ENCODE data around the gene ANGPTL8. TPM values are rescaled to one million over a fixed set of nuclear protein-coding genes. Genes with fewer than 3 reads are reported as not detected.

ANGPTL8 gene
- total RNA-seq, 1 experiment from 2014 or later = not detected

GRCh38 chr19:11290256-11290655 is 50.8 kb downstream of the ANGPTL8 start:
- DNase-seq (ENCODE audit: low read depth) = no peak

GRCh38 chr19:11291415-11291814 is 52.0 kb downstream of the ANGPTL8 start:
- no peak for DNase-seq (ENCODE audit: low read depth)

Other genes starting within 250 kb of the ANGPTL8 start
- 53.6 and 67.8 TPM in 2 replicates for gene LDLR, start 150.2 kb upstream of the ANGPTL8 start, total RNA-seq (2014; rRNA removed; shearing (Covaris generic))
- gene SPC24, start 83.8 kb upstream of the ANGPTL8 start, total RNA-seq (2014; rRNA removed; shearing (Covaris generic)) = 112 and 122 TPM in 2 replicates
- 54.3 and 73.5 TPM in 2 replicates for gene KANK2, start 42.1 kb upstream of the ANGPTL8 start, total RNA-seq (2014; rRNA removed; shearing (Covaris generic))
- gene DOCK6, start 22.9 kb downstream of the ANGPTL8 start, total RNA-seq (2014; rRNA removed; shearing (Covaris generic)) = 2.8 and 4.3 TPM in 2 replicates
- not detected in 2 replicates for gene TSPAN16, start 56.5 kb downstream of the ANGPTL8 start, total RNA-seq (2014; rRNA removed; shearing (Covaris generic))
- not detected in 2 replicates for gene RAB3D, start 100.0 kb downstream of the ANGPTL8 start, total RNA-seq (2014; rRNA removed; shearing (Covaris generic))
- gene TMEM205, start 106.6 kb downstream of the ANGPTL8 start, total RNA-seq (2014; rRNA removed; shearing (Covaris generic)) = 2.2 and 2.3 TPM in 2 replicates
- gene CCDC159, start 106.9 kb downstream of the ANGPTL8 start, total RNA-seq (2014; rRNA removed; shearing (Covaris generic)) = 0.23 TPM in 1 of 2 replicates, not detected in the other
- gene PLPPR2, start 115.8 kb downstream of the ANGPTL8 start, total RNA-seq (2014; rRNA removed; shearing (Covaris generic)) = 0.27 and 1.4 TPM in 2 replicates
- gene SWSAP1, start 135.0 kb downstream of the ANGPTL8 start, total RNA-seq (2014; rRNA removed; shearing (Covaris generic)) = 1.3 and 1.8 TPM in 2 replicates
- gene EPOR, start 144.7 kb downstream of the ANGPTL8 start, total RNA-seq (2014; rRNA removed; shearing (Covaris generic)) = 0.53 and 2.2 TPM in 2 replicates
- gene RGL3, start 179.7 kb downstream of the ANGPTL8 start, total RNA-seq (2014; rRNA removed; shearing (Covaris generic)) = not detected in 2 replicates
- 0.14 and 0.33 TPM in 2 replicates for gene ODAD3, start 195.5 kb downstream of the ANGPTL8 start, total RNA-seq (2014; rRNA removed; shearing (Covaris generic))
- gene PRKCSH, start 196.0 kb downstream of the ANGPTL8 start, total RNA-seq (2014; rRNA removed; shearing (Covaris generic)) = 121 and 159 TPM in 2 replicates
- gene ELAVL3, start 241.4 kb downstream of the ANGPTL8 start, total RNA-seq (2014; rRNA removed; shearing (Covaris generic)) = not detected in 2 replicates

All from HT1080 (cell line).